Neural cell (in vitro differentiated cells): Measurements from ENCODE around the gene PRKX. TPM values are rescaled to one million over a fixed set of nuclear protein-coding genes. Genes with fewer than 3 reads are reported as not detected.
"Not testable (repeated sequence)": the region's sequence is repeated elsewhere in the genome, so short reads cannot be mapped to it uniquely, and the experiment has no call there.

Source experiments
- H2AFZ ChIP-seq: fragments of 200-600, 300-800 bp; sonication (generic), shearing (Covaris generic); 2 replicates; pipeline ENCODE4 v1.6.0; 2014; ENCODE audit warnings: low read depth, mild to moderate bottlenecking, antibody characterized with exemption, low read length, moderate library complexity
- H3F3A ChIP-seq: fragments of 200-600 bp; shearing (Covaris generic); 2 replicates; pipeline ENCODE4 v1.6.1; 2016; ENCODE audit warnings: mild to moderate bottlenecking, moderate library complexity, mixed read lengths, antibody characterized with exemption, low read length; ENCODE audit not compliant: insufficient read depth, poor library complexity, severe bottlenecking
- H3K27ac ChIP-seq: fragments of 200-600, 300-800 bp; sonication (generic), shearing (Covaris generic); 2 replicates; pipeline ENCODE4 v1.5.1; 2014; ENCODE audit warnings: mild to moderate bottlenecking, low read length, moderate library complexity
- H3K27me3 ChIP-seq: fragments of 300-800, 200-600 bp; sonication (generic), shearing (Covaris generic); 2 replicates; pipeline ENCODE4 v1.6.0; 2014; ENCODE audit warnings: mild to moderate bottlenecking, low read depth, low read length, moderate library complexity; ENCODE audit not compliant: insufficient read depth
- H3K36me3 ChIP-seq: fragments of 300-800, 200-600 bp; sonication (generic), shearing (Covaris generic); 2 replicates; pipeline ENCODE4 v1.5.1; 2014; ENCODE audit warnings: mild to moderate bottlenecking, antibody characterized with exemption, low read length, moderate library complexity; ENCODE audit not compliant: insufficient read depth
- H3K4me2 ChIP-seq: fragments of 300-800, 200-600 bp; sonication (generic), shearing (Covaris generic); 2 replicates; pipeline ENCODE4 v1.6.0; 2014; ENCODE audit warnings: mild to moderate bottlenecking, low read length
- H3K4me3 ChIP-seq: fragments of 300-800, 200-600 bp; sonication (generic), shearing (Covaris generic); 2 replicates; pipeline ENCODE4 v1.5.1; 2014; ENCODE audit warnings: mild to moderate bottlenecking, low read length, moderate library complexity
- H3K79me2 ChIP-seq: fragments of 200-600 bp; shearing (Covaris generic); replicated peaks from 2 replicates; pipeline ENCODE4 v1.6.0; 2014; ENCODE audit warnings: mild to moderate bottlenecking, low read length, moderate library complexity; ENCODE audit not compliant: insufficient read depth
- H3K9ac ChIP-seq: fragments of 300-800, 200-600 bp; sonication (generic), shearing (Covaris generic); 2 replicates; pipeline ENCODE4 v1.6.1; 2016; ENCODE audit warnings: mild to moderate bottlenecking, low read length, mixed read lengths
- H3K9me2 ChIP-seq: fragments of 200-600 bp; shearing (Covaris generic); 2 replicates; pipeline ENCODE4 v1.6.1; 2016; ENCODE audit warnings: mild to moderate bottlenecking, low read length, mixed read lengths; ENCODE audit not compliant: insufficient read depth
- H3K9me3 ChIP-seq: fragments of 200-600, 300-800 bp; sonication (generic), shearing (Covaris generic); 2 replicates; pipeline ENCODE4 v1.6.1; 2016; ENCODE audit warnings: mild to moderate bottlenecking, mixed run types, low read length, moderate library complexity, mixed read lengths
- H4K20me1 ChIP-seq: fragments of 200-600 bp; shearing (Covaris generic); 2 replicates; pipeline ENCODE4 v1.6.1; 2016; ENCODE audit warnings: mild to moderate bottlenecking, mixed run types; ENCODE audit not compliant: insufficient read depth
- EZH2 ChIP-seq: fragments of 200-600, 300-800 bp; shearing (Covaris generic), sonication (generic); IDR thresholded peaks from 2 replicates; pipeline ENCODE4 v1.6.1; 2014; ENCODE audit warnings: antibody characterized with exemption, low read length, borderline replicate concordance, mild to moderate bottlenecking; ENCODE audit not compliant: insufficient read depth, poor library complexity, severe bottlenecking
- REST ChIP-seq: IDR thresholded peaks from 2 replicates; pipeline ENCODE4 v1.6.1; 2012; ENCODE audit warnings: borderline replicate concordance
- polyA plus RNA-seq: library from polyadenylated mRNA; depleted of rRNA; stranded (reverse); fragments of >200 nt; gene quantifications from 2 replicates; pipeline ENCODE4 v1.2.3, GENCODE V29; 2014
- small RNA-seq, 3 experiments: library from RNA; depleted of rRNA; stranded (forward); fragments of <200 nt; gene quantifications; one replicate each; pipeline ENCODE3, GENCODE V24; 2012
- TF ChIP-seq, protein P1 (sequence below): fragments of 450-650 bp; IDR thresholded peaks from 2 replicates; pipeline ENCODE4 v1.5.1; 2014; ENCODE audit warnings: antibody characterized with exemption, mild to moderate bottlenecking, moderate library complexity; ENCODE audit not compliant: poor library complexity, severe bottlenecking

Gene PRKX
- polyA plus RNA-seq, 1 donor from 2014 or later = 27.4 TPM

DNA sequence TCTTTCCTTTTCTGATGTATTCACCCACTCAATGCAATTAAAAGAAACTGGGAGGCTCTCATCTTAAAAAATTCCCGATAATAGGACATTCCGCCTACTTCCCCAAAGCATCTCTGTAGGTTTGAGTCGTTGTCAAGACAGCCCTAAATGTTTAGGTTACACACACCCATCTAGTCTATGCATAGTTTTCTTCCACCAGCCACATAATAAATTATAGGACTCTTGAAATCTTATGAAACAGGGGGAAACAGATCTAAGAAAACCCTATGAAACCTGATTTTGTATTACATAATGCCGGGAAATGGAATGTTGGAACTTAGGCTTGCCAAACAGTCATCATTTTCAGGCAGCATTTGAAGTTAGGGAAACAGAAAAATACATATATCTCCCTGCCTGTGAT, 150.0 kb downstream of the PRKX start:
- no peak overlapping the region for H2AFZ ChIP-seq
- H3K36me3 ChIP-seq = no peaks in the 10 kb centered on the region
- H3K79me2 ChIP-seq = no peaks in the 10 kb centered on the region
- H4K20me1 ChIP-seq = no peaks in the 10 kb centered on the region
- no peaks in the 10 kb centered on the region for H3K27me3 ChIP-seq
- no peak overlapping the region for H3K27ac ChIP-seq
- TF ChIP-seq, protein P1, sequence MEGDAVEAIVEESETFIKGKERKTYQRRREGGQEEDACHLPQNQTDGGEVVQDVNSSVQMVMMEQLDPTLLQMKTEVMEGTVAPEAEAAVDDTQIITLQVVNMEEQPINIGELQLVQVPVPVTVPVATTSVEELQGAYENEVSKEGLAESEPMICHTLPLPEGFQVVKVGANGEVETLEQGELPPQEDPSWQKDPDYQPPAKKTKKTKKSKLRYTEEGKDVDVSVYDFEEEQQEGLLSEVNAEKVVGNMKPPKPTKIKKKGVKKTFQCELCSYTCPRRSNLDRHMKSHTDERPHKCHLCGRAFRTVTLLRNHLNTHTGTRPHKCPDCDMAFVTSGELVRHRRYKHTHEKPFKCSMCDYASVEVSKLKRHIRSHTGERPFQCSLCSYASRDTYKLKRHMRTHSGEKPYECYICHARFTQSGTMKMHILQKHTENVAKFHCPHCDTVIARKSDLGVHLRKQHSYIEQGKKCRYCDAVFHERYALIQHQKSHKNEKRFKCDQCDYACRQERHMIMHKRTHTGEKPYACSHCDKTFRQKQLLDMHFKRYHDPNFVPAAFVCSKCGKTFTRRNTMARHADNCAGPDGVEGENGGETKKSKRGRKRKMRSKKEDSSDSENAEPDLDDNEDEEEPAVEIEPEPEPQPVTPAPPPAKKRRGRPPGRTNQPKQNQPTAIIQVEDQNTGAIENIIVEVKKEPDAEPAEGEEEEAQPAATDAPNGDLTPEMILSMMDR = no peak
- TF ChIP-seq EZH2 (no peak), REST (no peak)
- no peak overlapping the region for H3K4me3 ChIP-seq
- no peaks in the 10 kb centered on the region for H3K9me3 ChIP-seq
- no peaks in the 10 kb centered on the region for H3F3A ChIP-seq
- H3K9me2 ChIP-seq = no peaks in the 10 kb centered on the region
- no peak overlapping the region for H3K4me2 ChIP-seq
- H3K9ac ChIP-seq = no peak overlapping the region

GRCh38 chrX:3560010-3560409, 153.4 kb downstream of the PRKX start:
- not testable (repeated sequence) for H3K9me2 ChIP-seq, H3K36me3 ChIP-seq, H3K27ac ChIP-seq, H4K20me1 ChIP-seq, H3K4me3 ChIP-seq, H3K79me2 ChIP-seq, H3K27me3 ChIP-seq, H3K4me2 ChIP-seq, H2AFZ ChIP-seq, H3K9ac ChIP-seq, H3K9me3 ChIP-seq, H3F3A ChIP-seq

Small RNA genes within 50 kb of the gene (small RNA-seq; reads per million reads assigned to genes)
- gene RF00019 (0 to 1.2 (median 0) reads per million in 3 experiments), gene RNU6-114P (0 reads per million in 3 experiments)
